ENCODE results near the gene INTS11. TPM values are rescaled to one million over a fixed set of nuclear protein-coding genes. Genes with fewer than 3 reads are reported as not detected.

Gene INTS11
- total and polyA plus RNA-seq, 2 of the 8 experiments (the other 6 are each of a cell fraction or from before 2014, with no cell fraction given) = 113 to 243 TPM

- TF ChIP-seq E2F6 (IDR thresholded peaks at IDR 0.05) (no peak), JUN (IDR thresholded peaks at IDR 0.05; ENCODE audit: low read depth, low read length) (no peak), CBX8 (IDR thresholded peaks at IDR 0.05; ENCODE audit: borderline replicate concordance, low read depth, low read length) (no peak), ATF2 (IDR thresholded peaks at IDR 0.05; ENCODE audit: low read length) (no peak), RXRA (IDR thresholded peaks at IDR 0.05; ENCODE audit: insufficient read depth, low read depth, low read length) (no peak), GTF2F1 (IDR thresholded peaks at IDR 0.05; ENCODE audit: borderline replicate concordance, low read depth, low read length) (no peak), POU5F1 (IDR thresholded peaks at IDR 0.05; ENCODE audit: low read depth, low read length) (no peak), PHF8 (conservative IDR thresholded peaks at IDR 0.05; ENCODE audit: low read depth, low read length) (no peak), RBBP5 (IDR thresholded peaks at IDR 0.05; ENCODE audit: borderline replicate concordance, low read depth, low read length) (no peak), TEAD4 (IDR thresholded peaks at IDR 0.05; ENCODE audit: low read depth, low read length) (no peak)
Observed at GRCh38 chr1:1325288-1326074, 1.0 kb upstream of the INTS11 start (continued).

All from H1 (cell line).